Measurements from ENCODE around the gene C16orf78. TPM values are rescaled to one million over a fixed set of nuclear protein-coding genes. Genes with fewer than 3 reads are reported as not detected.

C16orf78 gene
- total and polyA plus RNA-seq, 11 donors: not detected

GRCh38 chr16:49405123-49405522, 31.5 kb downstream of the C16orf78 start:
- H3K27ac ChIP-seq: no peak overlapping the region
- intact Hi-C loops (cut with DNase I): loop anchor here in 9 of 10 donors (2.0 to 10.0 kb wide), 9 partner anchors 20 to 517 kb away; partner anchors contain the start of gene ZNF423 (in 1 of the 9)
- TF ChIP-seq CTCF (IDR thresholded peaks at IDR 0.05) (no peak), POLR2A (IDR thresholded peaks at IDR 0.05) (no peak)
- H3K4me1 ChIP-seq: peaks cover 0 to 7% (median 0%) of the 10 kb centered on the region in 12 donors
- no peak overlapping the region for H3K4me3 ChIP-seq
- no peaks in the 10 kb centered on the region for H3K36me3 ChIP-seq
- H3K27me3 ChIP-seq: no peaks in the 10 kb centered on the region
- WGBS, 4 donors: 88 to 94% (median 89%) methylated on average over 4 of the region's 4 CpGs
- no peak for DNase-seq
- H3K9me3 ChIP-seq: peaks cover 0 to 8% (median 2%) of the 10 kb centered on the region in 12 donors
- ATAC-seq: no peak

GRCh38 chr16:49405530-49405929, 31.9 kb downstream of the C16orf78 start:
- peaks cover 0 to 7% (median 0%) of the 10 kb centered on the region in 12 donors for H3K4me1 ChIP-seq
- DNase-seq (no peak), ATAC-seq (no peak)
- intact Hi-C loops (cut with DNase I): loop anchor here in 9 of 10 donors (2.0 to 10.0 kb wide), 9 partner anchors 19 to 517 kb away; partner anchors contain the start of gene ZNF423 (in 1 of the 9)
- H3K27ac ChIP-seq: no peak overlapping the region
- no peaks in the 10 kb centered on the region for H3K36me3 ChIP-seq
- no peaks in the 10 kb centered on the region for H3K27me3 ChIP-seq
- H3K9me3 ChIP-seq: peaks cover 0 to 8% (median 2%) of the 10 kb centered on the region in 12 donors
- 68 to 74% (median 71%) methylated on average over 6 of the region's 6 CpGs for WGBS, 4 donors
- no peak overlapping the region for H3K4me3 ChIP-seq
- TF ChIP-seq POLR2A (IDR thresholded peaks at IDR 0.05) (no peak), CTCF (IDR thresholded peaks at IDR 0.05) (no peak)

GRCh38 chr16:49407873-49408550, 34.4 kb downstream of the C16orf78 start:
- DNase-seq (peak; percentile 81 to 90 (median 87)), ATAC-seq (peak; percentile 95 to 99 (median 98))
- TF ChIP-seq POLR2A (IDR thresholded peaks at IDR 0.05) (no peak), CTCF (IDR thresholded peaks at IDR 0.05) (peak; percentile 85 to 94 (median 91))
- Histone ChIP-seq H3K27me3 (no peaks in the 10 kb centered on the region), H3K4me1 (peaks cover 0 to 7% (median 0%) of the 10 kb centered on the region in 12 donors), H3K4me3 (no peak overlapping the region), H3K36me3 (no peaks in the 10 kb centered on the region), H3K9me3 (peaks cover 0 to 6% (median 2%) of the 10 kb centered on the region in 12 donors), H3K27ac (no peak overlapping the region)
- intact Hi-C loops (cut with DNase I): loop anchor here (1.0 to 10.0 kb wide), 13 partner anchors 84 to 515 kb away; partner anchors contain the start of gene ZNF423 (in 1 of the 10)
- WGBS, 4 donors: 25 to 30% (median 25%) methylated on average over 17 of the region's 17 CpGs

GRCh38 chr16:49409121-49409520, 35.5 kb downstream of the C16orf78 start:
- H3K4me3 ChIP-seq: no peak overlapping the region
- TF ChIP-seq POLR2A (IDR thresholded peaks at IDR 0.05): no peak
- no peak for TF ChIP-seq CTCF (IDR thresholded peaks at IDR 0.05)
- H3K27me3 ChIP-seq: no peaks in the 10 kb centered on the region
- ATAC-seq (no peak), DNase-seq (no peak)
- H3K36me3 ChIP-seq: no peaks in the 10 kb centered on the region
- H3K9me3 ChIP-seq: no peaks in the 10 kb centered on the region
- intact Hi-C loops (cut with DNase I): loop anchor here (2.0 to 10.0 kb wide), 10 partner anchors 83 to 514 kb away; partner anchors contain the start of gene ZNF423 (in 1 of the 10)
- 97 to 100% (median 98%) methylated on average over 2 of the region's 2 CpGs for WGBS, 4 donors
- H3K27ac ChIP-seq: no peak overlapping the region
- H3K4me1 ChIP-seq: peaks cover 0 to 7% (median 0%) of the 10 kb centered on the region in 12 donors

Measured in heart left ventricle (tissue), 16 donors.